ENCODE data around the gene GNG7.
"Not testable (repeated sequence)": the region's sequence is repeated elsewhere in the genome, so short reads cannot be mapped to it uniquely, and the experiment has no call there.

Gene GNG7

DNA sequence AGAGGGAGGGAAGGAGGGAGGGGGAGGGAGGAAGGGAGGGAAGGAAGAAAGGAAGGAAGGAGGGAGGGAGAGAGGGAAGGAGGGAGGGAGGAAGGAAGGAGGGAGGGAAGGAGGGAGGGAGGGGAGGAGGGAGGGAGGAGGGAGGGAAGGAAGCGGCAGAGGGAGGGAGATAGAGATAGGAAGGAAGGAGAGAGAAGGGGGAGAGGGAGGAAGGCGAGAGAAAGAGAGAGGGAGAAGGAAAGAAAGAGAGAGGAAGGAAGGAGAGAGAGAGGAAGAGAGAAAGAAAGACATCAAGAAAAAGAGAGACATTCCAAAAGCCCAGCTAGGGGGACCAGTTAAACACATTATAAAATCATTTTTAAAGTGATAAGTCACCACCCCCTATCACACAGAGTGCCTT is 62.5 kb downstream of the GNG7 start:
- DNase-seq = no peak

DNA sequence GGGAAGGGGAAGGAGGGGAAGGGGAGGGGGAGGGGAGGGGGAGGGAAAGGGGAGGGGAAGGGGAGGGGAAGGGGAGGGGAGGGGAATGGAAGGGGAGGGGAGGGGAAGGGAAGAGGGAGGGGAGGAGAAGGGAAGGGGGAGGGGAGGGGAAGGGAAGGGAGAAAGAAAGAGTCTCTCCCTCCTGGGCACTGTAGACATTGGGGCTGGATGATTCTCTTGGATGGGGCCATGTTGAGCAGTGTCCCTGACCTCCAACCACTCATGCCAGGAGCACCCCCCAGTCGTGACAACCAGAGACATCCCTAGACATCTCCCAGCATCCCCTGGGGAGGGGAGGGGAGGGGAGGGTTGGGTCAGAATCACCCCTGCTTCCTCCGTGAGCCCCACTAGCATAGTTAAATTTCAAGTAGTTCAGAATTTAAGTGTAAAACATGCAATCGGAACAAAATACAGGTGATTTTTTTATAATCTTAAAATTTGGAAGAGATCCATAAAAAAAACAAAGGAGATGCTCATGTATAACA is 64.0 kb downstream of the GNG7 start:
- no peak for DNase-seq

DNA sequence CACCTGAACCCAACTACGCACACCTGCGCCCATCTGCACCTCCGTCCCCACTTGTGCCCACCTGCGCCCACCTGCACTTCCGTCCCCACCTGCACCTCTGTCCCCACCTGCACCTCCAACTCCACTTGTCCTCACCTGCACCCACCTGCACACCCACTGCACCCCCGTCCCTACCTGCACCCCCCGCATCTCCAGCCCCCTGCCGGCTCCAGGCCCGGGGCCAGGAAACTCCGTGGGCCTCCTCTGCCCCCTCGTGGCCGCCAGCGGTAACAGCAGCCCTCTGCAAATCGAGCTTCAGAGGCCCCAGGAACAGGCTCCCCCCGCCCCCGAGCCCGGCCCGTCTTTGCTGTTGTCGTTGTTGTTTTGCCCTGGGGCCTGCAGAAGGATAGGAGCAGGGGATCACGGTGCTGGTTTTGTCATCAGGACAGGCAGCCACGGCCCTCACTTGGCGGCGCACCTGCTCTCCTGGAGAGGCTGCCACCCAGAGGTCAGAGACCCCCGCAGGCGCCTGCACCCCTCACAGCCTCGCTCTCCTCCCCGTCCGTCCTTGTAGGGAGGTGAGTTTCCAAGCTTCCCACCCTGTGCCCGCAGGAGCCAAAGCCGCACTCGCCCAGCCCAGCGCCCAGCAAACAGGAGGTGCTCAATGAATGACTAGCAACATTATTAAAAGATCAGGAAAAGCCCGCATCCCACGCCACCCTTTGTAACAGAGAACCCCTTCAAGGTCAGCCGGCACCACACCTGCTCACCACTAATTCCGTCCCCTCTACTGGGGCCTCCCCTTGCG is 65.4 kb downstream of the GNG7 start:
- peak; percentile 23 for DNase-seq

DNA sequence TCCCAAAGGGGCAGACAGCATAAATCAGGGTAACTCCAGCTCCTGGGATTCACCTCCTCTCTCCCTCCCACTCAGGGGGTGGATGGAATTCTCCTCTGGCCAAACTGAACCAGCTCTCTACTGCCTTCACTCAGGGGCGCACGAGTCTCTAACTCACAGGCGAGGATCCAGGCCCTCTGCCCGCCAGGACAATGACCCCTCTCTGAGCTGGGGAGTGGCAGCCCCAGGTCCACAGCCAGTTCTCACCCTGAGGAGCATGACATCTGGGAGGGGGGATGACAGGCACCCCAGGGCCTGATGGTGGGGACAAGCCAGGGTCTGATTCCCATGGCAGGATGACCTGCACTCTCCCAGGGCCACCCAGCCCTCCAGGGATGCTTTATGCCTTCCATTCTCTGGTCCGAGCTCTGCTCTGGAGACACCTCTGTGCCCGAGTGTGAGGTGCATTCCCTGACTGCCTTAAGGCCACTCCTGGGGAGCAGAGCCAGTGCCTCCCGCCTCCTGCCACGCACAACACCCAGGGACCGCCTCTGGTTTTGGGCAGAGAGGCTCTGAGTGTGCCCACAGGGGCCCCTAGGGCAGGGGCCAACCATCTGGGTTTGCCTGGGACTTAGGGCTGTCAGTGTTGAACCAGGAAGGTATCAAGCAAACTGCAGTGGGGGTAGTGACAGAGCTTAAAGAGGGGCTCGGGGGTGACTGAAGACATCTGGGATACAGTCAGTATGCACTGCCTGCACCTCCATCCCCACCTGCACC is 66.2 kb downstream of the GNG7 start:
- no peak for DNase-seq

DNA sequence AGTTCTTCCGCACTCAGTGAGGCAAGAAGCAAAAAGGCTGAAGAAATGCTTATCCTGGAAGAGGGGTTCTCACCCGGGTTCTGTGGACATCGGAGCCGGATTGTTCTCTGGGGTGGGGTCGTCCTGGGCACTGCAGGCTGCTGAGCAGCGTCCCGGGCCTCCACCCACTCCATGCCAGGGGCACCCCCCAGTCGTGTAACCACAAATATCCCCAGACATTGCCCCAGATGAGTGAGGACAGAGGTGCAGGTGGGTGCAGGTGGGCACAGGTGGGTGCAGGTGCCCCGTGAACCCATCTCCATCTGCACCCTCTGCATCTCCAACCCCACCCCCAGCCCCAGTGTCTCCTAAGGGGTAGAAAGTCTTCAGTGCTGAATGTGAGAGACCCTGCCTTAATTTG is 67.5 kb downstream of the GNG7 start:
- DNase-seq = no peak

DNA sequence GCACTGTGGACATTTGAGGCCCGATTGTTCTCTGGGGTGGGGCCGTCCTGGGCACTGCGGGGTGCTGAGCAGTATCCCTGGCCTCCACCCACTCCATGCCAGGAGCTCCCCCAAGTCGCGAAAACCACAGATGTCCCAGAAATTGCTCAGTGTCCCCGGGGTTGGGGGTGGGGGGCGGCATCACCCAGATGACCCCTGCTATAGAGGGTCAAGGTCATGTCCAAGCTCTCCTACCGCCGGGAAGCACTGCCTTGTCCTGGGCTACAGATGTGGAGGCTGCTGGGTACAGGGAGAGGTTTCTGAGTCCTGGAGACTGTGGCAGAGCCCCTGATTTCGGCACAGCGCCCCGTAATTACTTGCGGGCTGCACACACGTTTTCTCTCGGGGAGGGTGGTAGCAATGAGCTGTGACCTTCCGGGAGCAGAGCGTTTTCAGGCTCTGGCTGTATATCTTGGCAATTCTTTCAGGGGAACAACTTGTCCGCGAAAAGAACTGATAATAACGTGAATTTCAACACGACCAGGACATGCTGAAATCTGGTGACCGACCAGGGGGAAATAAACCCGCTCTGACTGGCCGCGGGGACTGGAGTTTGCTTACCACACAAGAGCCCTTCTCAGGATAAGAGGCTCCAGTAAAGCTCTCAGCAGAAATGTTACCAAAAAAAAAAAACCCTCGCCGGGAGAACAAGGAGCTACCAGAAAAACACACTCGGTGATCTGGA is 68.1 kb downstream of the GNG7 start:
- no peak for DNase-seq

DNA sequence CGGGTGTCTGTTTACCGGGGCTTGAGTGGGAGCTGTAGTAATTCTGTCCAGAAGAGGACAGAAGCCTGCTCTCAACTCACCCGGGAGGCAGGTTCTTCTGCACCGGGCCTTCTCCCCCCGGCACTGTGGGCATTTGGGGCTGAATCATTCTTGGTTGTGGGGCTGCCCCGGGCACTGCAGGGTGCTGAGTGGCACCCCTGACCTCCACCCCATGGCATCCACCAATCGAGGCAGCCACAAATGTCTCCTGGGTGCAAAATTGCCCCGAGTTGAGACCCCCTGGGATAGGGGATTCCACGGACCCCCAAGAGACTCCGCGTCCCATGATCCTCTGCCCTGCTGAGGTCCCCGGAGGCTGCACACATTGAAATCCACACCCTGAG is 68.8 kb downstream of the GNG7 start:
- no peak for DNase-seq

DNA sequence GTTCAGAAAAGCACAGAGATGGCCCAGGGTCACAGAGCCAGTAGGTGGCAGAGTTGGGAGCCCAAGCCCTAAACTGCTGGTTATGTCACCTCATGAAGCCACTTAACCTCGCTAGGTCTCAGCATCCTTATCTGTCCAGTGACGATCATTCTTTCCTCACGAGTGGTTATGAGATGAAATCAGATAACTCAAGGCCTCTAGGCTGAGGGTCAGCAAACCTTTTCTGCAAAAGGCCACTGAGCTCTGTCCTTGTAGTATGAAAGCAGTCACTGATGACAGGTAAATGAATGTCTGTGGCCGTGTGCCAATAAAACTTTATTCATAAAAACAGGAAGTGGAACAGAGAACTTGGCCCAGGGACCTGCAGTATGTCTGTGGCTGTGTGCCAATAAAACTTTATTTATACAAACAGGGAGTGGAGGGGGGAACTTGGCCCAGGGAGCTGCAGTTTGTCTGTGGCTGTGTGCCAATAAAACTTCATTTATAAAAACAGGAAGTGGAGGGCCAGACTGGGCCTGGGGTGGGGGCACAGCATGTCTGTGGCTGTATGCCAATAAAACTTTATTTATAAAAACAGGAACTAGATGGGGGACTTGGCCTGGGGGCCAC is 71.2 kb downstream of the GNG7 start:
- no peak for DNase-seq

DNA sequence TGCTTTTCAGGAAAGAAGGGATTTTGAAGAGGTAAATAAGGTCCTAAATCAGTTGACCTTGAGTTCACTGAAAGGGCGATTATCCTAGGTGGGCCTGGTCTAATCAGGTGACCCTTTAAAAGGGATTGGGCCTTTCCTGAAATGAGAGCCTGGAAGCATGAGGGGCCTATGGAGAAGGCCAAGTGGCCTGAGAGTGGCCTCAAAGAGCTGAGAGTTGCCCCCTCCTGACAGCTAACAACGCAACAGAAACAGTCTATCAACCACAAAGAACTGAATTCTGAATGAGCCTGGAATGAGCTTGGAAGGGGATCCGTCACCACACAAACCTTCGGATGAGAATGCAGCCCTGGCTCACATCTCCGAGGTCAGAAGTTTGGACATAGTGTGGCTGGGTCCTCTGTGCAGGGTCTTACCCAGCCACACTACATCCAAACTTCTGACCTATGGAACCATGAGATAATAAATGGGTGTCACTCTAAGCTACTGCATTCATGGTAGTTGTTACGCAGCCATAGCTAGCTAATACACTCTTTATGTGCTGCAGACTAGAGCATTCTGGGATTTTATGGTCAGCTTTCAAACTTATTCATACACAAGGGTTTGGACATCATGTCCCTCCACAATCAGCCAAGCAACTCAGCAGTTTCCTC is 72.0 kb downstream of the GNG7 start:
- no peak for DNase-seq

DNA sequence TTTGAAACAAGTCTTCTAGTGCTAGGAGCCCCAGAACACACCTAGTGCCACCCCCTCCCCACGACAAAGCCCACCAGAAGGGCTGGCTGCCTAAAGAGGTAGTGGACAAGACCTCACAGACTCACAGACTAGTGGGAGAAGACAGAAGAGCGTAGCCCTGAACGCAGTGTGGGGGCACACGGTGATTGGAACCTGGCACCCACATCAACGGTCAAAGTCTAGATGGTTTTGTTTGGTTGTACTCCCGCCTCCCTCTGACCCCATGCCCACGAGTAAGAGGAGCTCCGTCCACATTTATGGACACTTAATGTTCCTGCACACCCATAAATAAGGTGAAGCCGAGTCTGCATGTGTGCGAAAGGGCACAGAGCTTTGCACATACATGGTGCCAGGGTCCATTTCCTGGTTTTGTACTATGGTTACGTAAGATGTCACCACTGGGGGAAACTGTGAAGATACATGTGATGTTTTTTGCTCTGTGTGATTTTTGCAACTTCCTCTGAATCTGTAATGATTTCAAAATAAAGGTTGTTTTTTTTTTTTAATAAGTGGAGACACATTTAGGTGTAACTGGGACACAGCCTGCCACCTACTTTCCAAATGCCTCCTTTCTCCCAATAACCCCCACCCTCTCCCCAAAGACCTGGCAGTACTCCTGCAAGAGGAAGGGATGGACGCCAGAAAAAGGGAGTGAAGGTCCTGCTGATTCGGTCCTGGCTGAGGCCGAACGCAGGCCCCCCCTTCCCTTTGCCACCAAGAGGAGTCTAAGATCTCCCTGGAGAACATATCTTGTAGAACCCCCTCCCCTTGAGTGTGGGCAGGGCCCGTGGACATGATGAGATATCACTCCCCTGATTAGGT is 72.8 kb downstream of the GNG7 start:
- DNase-seq = no peak

DNA sequence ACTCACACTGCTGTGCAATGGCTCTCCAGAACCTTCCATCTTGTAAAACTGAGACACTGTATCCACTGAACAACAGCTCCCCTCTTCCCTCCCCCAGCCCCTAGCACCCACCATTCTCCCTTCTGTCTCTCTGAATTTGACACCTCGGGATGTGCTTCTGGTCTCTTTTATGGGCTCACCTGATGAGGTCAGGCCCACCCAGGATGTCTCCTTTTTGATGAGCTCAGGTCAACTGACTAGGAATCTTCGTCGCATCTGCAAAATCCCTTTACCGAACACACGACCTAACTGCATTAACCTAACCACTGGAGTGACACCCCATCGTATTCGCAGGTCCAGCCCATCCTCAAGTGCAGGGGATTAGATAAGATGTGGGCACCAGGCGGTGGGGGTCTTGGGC is 73.9 kb downstream of the GNG7 start:
- no peak for DNase-seq

DNA sequence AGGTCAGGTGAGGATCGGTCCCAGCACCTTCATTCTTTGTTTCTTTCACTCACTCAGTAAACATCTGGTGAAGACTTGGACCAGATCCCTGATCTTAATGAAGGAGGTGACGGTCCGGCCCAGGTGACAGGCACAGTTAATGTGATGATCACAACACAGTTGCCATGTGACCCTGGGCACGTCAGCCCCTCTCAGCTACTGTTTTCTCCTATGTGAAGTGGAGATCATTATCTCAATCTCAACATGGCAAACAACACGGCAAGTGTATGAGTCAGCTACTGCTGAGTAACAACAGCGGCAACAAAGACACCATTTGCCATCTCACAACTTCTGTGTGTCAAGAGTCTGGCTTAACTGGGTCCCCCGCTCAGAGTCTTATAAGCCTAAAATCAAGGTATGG is 74.6 kb downstream of the GNG7 start:
- DNase-seq = no peak

DNA sequence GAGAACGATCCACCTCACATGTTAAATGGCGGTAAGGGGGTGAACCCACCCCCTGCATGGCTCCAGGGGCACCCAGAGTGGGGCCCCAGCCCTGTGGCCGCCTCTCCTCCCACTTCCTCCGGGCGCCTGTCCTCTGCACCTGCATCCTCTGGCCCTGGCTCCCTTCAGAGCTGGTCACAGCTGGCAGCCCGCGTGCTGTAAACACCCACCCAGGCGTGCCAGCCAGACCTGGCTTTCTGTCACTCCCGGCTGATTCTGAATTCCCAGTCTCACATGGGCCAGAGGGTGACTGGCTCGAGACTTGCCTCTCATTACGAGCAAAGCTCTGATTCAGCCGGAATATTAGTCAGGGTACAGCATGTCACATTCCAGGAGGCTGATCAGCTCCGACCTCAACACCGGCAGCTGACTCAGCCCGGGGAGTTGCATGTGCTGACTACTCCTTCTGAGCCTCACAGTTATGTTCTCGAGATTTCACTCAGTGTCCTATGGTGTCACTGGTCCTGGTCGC is 75.1 kb downstream of the GNG7 start:
- DNase-seq = no peak

DNA sequence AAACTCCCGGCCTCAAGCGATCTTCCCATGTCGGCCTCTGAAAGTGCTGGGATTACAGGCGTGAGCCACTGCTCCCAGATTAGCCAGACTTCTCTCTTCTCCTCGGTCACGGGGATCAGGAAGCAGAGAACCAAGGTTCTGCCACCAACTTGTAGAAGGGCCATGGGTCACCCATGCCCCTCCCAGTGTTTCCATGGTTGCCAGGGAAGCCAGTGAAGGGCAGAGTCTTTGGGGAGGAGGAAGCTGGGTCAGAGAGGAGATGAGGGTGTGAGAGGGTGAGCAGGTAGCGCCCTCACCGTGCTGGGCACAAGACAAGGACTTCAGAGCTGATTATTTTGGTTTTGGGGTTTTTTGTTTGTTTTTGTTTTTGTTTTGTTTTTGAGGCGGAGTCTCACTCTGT is 77.1 kb downstream of the GNG7 start:
- no peak for DNase-seq

DNA sequence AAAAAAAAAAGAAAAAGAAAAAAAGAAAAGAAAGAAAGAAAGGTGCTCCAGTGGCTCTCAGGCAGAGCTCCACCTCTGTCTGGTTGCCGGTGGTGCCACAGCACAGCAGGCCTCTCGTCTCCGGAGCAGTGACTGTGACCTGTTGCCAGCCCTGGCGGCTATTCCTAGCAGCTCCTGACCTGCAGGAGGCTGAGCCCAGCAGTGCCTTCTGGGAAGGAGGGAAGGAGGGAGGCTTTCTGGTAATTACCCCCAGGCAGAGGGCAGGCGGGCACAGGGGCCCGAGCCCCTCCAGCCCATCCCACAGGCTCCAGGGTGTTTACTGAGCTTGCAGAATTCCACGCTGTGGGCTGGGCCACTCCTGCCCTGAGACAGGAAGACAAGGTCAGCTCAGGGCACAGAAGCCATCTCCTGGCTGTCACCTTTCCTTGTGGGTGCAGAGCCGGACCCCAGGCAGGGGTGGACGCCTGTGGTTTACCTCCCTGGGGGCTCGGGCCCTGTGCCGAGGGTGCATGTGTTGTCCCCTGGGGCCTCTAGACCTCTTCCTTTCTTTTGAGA is 77.9 kb downstream of the GNG7 start:
- DNase-seq = no peak

DNA sequence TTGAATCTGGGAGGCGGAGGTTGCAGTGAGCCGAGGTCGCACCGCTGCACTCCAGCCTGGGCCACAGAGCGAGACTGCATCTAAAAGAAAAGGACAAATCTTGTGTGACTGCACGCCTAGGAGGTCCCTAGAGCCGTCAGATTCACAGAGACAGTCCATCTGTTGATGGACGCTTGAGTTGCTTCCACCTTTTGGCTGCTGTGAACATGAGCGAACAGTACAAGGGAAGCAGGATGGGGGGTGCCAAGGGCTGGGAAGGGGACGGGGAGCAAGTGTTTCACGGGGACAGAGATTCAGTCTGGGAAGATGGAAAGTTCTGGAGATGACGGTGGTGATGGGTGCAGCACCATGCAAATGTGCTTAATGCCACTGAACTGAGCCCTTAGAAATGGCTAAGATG is 78.7 kb downstream of the GNG7 start:
- no peak for DNase-seq

DNA sequence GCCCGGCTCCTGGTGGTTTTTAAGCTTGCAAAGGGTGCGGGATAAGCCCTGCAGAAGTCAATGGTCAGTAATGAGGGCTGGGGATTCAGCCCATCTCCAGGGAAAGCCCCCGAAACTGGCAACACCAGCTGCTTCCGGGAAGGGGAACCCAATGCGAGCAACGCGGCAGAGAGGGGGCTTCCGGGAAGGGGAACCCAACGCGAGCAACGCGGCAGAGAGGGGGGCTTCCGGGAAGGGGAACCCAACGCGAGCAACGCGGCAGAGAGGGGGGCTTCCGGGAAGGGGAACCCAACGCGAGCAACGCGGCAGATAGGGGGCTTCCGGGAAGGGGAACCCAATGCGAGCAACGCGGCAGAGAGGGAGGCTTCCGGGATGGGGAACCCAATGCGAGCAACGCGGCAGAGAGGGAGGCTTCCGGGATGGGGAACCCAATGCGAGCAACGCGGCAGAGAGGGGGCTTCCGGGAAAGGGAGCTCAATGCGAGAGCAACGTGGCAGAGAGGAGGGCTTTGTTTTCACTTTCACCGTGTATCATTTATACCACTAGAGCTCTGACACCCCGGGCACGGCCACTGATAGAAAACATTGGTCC is 80.0 kb downstream of the GNG7 start:
- not testable (repeated sequence) for DNase-seq

DNA sequence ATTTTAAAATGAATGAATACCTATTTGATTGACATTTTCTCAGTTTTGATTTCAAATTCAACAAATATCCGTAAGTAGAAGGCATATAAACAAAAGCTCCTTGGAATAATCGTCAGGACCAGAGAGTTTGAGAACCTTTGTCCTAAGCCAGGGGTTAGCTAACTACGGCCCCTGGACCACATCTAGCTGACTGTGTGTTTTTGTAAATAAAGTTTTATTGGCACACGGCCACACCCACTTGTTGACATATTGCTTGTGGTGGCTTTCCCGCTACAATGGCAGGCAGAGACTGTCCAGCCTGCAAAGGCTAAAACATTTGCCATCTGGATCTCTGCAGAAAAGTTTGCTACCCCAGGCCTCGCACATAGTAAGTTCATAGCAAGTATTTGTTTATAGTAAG is 83.4 kb downstream of the GNG7 start:
- DNase-seq = no peak

DNA sequence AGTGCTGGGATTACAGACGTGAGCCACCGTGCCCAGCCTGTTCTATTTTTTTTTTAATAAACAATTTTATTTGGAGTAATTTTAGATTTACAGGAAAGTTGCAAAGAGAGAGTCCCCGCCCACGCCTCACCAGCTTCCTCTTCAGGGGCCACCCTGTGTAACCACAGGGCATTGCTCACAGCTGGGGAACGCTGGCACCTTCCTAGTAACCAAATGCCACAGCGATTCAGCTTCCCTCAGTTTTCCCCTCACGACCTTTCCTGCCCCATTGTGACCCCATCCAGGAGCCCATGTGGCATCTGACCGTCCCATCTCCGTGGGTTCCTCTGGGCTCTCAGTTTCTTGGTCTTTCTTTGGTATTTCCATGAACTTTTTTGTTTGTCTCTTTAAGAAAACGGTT is 83.9 kb downstream of the GNG7 start:
- DNase-seq = no peak

DNA sequence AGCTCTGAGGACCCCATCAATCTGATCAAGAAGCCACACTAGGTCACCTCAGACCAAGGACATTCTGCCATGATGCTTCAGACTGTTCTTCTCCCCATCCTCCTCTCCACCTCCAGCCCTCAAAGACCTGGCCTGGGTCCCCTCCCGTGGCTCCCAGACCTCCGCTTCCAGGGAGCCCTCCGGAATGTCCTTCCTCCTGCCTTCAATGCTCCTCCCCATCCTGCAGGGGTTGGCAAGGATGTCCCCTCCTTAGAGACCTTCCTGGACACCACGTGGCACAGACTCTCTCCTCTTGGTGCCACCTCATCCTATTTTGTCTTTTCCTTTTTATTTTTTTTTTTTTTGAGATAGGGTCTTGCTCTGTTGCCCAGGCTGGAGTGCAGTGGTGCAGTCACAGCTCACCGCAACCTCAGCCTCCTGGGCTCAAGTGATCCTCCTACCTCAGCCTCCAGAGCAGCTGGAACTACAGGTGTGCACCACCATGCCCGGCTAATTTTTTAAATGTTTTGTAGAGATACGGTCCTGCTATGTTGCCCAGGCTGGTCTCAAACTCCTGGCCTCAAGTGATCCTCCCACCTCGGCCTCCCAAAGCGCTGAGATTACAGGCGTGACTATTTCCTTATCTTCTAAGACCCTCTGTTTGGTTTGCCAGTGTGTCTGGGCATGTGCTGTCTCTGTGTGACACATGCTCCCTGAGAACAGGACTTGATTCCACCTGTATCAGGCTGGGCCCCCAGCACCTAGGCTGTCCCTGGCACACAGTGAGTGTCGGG is 84.9 kb downstream of the GNG7 start:
- no peak for DNase-seq

Measured in NCI-H748 treated with DMSO at 0.1 percent for 48 hours (cell line).